Right kidney (tissue), 1 donor: ENCODE results near the gene DPY30.

Experiments
- DNase-seq: peaks from one replicate; pipeline ENCODE4 v3.0.0-alpha.2; 2016

DPY30 gene

GRCh38 chr2:31979956-31980355 is 59.6 kb downstream of the DPY30 start:
- no peak for DNase-seq

GRCh38 chr2:31979018-31979417 is 60.6 kb downstream of the DPY30 start:
- DNase-seq: no peak

GRCh38 chr2:31978436-31978835 is 61.2 kb downstream of the DPY30 start:
- DNase-seq: no peak
